GM21717 (cell line): ENCODE results near the gene RPS23.
"Not testable (repeated sequence)": the region's sequence is repeated elsewhere in the genome, so short reads cannot be mapped to it uniquely, and the experiment has no call there.

Experiments used
- ATAC-seq: cut with Tn5 transposase; IDR thresholded peaks from one replicate; pipeline ENCODE4 v1.9.1; 2021; ENCODE audit warnings: mild to moderate bottlenecking, moderate library complexity; ENCODE audit not compliant: unreplicated experiment

The RPS23 gene

DNA sequence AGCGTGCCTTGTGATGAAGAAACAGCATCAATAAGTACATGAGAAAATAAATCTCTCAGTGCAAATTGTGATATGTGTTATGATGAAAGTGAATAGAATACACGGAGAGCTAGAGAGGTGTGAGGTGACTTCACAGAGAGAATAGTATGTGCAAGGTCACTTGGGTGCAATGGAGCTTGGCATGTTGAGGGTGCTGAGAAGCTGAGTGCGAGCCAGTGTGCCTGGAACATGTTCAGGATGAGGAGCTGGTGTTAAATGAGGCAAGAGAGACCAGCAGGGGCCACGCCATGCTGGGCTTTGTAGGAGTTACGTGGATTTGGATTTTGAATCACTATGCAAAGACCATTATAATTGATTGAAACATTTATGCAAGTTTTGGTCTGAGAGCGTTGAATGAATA, 12.8 kb upstream of the RPS23 start:
- ATAC-seq: no peak

DNA sequence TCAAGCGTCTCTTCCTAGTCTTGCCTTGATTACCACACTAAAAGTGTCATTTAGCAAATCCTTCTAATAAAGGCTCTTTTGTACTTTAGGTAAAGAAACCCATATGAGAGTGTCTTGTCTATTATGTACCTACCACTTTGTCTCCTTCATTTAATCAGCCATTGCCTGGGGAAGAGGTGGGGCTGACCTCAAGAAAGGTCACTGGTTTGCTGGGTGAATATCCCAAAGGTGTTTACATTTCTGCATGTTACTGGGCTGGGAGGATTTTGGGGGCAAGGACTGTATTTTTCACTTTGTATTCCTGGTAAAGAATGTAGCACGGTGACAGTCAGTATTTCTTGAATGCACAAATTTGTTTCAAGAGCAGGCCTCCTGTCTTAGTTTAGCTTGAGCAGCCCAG, 11.9 kb upstream of the RPS23 start:
- no peak for ATAC-seq

DNA sequence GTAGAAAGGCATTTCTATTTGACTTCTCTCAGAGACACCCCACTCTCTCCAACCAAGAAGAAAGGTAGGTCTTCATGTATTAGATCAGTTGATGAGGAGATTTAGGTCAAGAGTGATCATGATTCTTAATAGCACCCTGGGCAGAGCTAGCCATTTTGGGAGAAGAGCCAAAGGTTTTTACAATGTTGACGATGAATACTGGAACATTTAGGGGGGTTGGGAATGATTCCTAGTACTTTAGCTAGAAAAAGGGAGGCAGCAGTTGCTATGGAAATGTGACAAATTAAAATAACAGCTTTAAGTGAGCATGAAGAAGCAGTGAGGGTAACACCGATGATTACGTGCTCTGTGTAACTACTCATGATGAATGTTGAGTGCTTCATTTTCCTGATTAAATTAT, 9.5 kb upstream of the RPS23 start:
- ATAC-seq: no peak

- ATAC-seq: no peak
Observed at GRCh38 chr5:82285206-82285605, 7.1 kb upstream of the RPS23 start.

DNA sequence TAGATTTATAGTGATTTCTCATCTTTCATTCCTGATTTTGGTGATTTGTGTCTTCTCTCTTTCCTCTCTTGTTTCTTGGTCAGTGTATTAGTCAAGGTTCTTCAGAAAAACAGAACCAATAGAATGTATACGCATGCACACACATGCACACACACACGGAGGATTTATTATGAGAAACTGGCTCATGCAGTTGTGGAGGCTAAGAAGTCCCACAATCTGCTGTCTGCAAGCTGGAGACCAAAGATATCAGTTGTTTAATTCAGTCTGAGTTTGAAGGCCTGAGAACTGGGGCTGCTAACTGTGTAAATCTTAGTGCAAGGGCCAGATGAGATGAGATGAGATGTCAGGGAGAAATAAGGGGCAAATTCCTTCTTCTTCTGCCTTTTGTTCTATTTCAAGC, 5.7 kb upstream of the RPS23 start:
- no peak for ATAC-seq

DNA sequence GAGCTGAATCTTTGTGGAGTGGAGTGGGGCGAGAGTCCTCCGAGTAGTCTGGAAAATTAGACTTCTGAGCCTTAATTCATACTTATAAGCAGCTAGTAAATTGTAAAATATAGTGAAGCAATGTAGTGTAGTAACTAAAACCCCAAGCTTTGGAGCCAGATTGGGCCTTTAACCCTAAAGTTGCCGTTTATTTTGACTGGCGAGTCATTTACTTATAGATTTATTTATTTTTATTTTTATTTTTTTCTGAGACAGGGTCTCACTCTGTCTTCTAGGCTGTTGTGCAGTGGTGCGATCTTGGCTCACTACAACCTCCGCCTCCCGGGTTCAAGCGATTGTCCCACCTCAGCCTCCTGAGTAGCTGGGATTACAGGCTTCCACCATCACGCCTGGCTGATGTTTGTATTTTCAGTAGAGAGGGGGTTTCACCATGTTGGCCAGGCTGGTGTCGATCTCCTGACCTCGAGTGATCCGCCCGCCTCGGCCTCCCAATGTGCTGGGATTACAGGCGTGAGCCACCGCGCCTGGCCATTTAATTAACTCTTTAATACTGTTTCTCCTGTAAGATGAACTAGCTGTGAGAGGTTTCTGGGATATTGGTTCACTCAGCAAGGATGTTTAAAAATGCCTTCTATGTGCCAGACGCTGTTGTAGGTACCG, 687 bp upstream of the RPS23 start:
- ATAC-seq: no peak

DNA sequence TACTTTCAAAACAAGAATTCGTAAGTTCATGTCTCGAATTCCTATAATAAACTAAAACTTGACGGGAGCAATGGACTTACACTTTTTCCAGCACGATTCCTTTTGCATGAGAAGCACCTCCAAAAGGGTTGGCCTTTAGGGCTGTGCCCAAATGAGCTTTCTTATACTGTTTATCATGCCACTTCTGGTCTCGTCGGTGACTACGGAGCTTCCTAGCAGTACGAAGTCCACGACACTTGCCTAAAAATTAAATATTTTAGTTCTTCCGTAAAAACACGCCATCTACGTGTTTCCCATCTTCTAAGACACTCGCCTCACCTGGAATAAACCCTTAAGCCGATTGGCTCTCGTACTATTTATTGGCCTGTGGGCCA, 554 bp downstream of the RPS23 start:
- ATAC-seq: no peak

- ATAC-seq: no peak
Observed at GRCh38 chr5:82276800-82277612, 1.1 kb downstream of the RPS23 start.

DNA sequence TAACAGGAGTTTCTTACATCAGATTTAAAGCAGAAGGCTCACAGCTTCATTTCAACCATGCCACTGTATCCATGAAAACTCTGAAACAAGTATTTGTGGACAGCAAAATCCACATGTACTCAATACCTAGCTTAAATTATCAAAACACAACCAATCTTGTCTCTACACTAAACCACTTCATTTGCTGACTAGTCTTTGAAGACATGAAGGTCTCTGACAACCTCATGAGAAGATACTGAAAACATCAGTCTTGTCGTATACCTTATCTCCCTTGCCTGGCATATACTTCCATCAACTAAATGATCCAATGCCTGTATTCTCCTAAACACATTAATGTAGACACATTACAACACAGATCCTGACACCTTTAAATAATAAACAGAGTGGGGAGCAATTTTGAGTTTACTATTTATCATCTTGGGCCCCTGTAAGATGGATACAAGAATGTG, 2.9 kb downstream of the RPS23 start:
- no peak for ATAC-seq

- ATAC-seq: no peak
Observed at GRCh38 chr5:82274343-82275211, 3.6 kb downstream of the RPS23 start.

DNA sequence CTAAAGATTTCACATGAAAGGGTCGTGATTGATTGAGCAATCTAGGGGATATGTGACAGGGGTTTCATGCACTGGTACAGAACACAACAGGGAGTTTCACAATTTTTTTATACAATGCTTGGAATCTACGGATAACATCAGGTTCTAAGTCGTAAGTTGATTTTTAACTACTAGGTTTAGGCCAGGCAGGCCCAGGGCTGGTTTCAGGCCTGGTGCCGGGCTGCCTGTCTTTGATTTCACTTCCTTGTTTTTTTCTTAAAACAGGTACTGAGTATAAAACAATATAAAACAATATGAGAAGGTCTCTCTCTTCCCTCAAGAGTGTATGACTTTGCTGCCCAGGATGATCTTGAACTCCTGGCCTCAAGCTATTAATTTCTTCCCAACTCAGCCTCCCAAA, 4.7 kb downstream of the RPS23 start:
- ATAC-seq: not testable (repeated sequence)

DNA sequence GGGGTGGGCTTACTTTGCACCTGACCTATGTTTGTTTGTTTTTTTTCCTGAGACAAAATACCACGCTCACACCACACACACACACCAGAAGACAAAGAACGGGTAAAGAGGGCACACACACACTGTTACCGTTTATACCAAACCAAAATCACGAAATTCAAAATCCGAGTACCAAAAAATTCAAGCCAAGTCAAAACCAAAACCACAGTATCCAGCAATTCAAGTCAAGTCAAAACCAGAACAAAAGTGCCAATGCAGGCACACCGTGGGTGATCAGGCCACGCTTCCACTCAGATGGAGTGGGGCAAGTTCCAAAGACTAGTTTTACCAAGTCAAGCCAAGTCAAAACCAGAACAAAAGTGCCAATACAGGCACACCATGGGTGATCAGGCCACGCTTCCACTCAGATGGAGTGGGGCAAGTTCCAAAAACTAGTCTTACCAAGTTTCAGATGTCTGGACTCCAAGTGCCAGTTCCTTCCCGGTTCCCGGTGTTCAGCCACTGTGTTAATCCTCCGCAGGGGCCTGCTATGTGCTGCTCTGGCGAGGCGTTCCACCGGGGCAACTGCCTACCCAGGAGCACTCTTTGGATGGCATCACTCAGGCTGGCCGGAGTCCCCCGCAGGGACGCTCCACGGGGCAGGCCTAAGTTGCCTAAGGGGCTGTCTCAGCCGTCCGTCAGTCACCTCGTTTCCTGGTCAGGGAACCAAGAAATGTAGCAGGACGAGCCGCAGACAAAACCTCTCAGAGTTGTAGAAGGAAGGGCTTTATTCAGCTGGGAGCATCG, 5.4 kb downstream of the RPS23 start:
- not testable (repeated sequence) for ATAC-seq

GRCh38 chr5:82269363-82269762, 8.8 kb downstream of the RPS23 start:
- not testable (repeated sequence) for ATAC-seq

GRCh38 chr5:82267297-82267933, 10.7 kb downstream of the RPS23 start:
- ATAC-seq: not testable (repeated sequence)

- no peak for ATAC-seq
Observed at GRCh38 chr5:82265047-82265446, 13.1 kb downstream of the RPS23 start.

DNA sequence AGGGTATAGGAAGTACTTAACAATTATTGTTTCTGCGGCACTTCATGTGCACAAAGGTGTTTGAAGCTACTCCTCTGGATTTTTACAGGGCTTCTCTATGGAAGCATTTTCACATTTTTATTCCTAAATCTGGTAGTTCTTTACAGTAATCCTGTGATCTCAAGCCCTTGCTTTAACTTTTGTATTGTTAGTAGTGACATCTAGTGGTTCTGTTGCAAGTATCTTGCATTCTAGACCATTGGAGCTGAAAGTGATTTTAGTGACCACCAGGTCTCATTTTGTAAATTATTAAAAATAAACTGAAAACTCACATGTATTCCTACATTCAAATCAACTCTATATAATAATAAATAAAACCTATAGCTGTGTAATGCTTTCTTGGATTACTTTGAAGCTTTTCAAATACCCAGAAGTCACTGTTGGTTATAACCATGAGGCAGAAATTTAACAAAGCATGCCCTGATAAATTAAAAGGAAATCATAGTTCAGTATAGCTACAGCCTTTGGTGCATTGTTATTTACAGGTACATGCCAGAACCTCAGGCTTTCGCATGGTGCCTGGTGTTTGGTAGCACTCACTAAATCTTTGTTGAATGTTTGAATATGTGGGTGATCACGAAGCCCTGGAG, 18.9 kb downstream of the RPS23 start:
- no peak for ATAC-seq

DNA sequence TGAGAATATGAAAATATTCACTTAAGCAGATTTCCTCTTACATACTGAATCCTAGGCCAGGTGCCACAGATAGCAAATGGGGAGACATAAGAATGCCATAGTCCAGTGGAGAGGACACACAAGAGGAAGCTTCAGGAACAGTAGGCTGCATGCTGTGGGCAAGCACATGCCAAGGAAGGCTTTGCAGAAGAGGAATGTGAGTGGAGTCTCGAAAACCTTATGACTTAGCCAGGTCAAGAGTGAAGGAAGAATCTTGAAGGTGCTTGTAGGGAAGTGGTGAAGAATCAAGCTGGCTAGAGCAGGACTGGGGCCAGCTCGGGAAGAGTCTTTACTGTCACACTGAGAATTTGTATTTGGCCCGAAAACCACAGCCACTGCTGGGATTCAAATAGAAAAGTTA, 20.4 kb downstream of the RPS23 start:
- ATAC-seq: no peak

DNA sequence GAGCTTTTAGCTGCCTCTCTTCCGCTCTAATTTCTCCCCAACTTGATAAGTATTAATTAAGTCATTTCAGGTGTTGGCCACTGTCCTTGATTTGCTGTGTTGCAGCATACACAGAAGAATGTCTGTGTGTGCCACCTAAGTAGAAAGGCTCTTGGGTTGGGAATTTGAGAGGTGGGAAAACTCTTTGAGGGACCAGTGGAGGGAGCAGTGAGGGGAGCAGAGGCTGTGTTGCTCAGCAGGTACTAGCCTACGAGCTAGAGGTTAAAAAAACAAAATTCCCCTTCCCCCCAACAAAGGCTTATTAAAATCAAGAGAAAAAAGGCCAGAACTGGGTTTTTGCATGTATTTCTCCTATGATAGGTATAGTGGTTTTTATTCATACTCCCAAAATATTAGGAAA, 20.9 kb downstream of the RPS23 start:
- no peak for ATAC-seq

DNA sequence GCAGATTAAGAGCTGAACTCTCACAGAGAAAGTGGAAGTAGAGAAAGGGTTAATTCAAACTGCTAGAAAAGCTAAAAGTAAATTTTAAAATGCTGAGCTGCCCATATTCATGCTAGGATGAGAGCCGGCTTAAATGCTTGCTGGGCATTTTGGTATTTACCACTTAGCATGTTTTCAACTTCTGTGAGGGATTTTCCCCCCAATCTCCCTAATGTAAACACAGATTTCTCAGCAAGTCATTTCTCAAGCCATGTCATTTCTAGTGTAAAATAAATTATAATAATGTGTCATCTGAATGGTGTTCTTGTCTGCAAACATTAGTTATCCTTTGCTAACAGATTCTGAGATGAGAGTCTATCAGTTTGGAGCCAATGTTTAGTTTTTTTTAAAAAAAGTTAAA, 22.3 kb downstream of the RPS23 start:
- ATAC-seq: no peak

- no peak for ATAC-seq
Observed at GRCh38 chr5:82252744-82253143, 25.4 kb downstream of the RPS23 start.
